Measurements from ENCODE around the gene GPR22.

Gene GPR22

GRCh38 chr7:107482571-107482970 lies 12.7 kb downstream of the GPR22 start:
- H3K27me3 Mint-ChIP-seq (ENCODE audit: low read depth) = no peaks in the 10 kb centered on the region
- H3K4me1 Mint-ChIP-seq = no peaks in the 10 kb centered on the region
- H3K9me3 Mint-ChIP-seq = no peaks in the 10 kb centered on the region
- no peak overlapping the region for H3K27ac Mint-ChIP-seq
- TF ChIP-seq CTCF (IDR thresholded peaks at IDR 0.05; ENCODE audit: unreplicated experiment in 3 of 3) = no peak
- H3K36me3 Mint-ChIP-seq (ENCODE audit: low read depth) = no peaks in the 10 kb centered on the region
- no peak overlapping the region for H3K4me3 Mint-ChIP-seq

GRCh38 chr7:107486041-107486440 lies 16.2 kb downstream of the GPR22 start:
- Mint-ChIP-seq H3K27ac (no peak overlapping the region), H3K27me3 (ENCODE audit: low read depth) (peaks cover 3% of the 10 kb centered on the region), H3K4me3 (no peak overlapping the region), H3K9me3 (no peaks in the 10 kb centered on the region), H3K4me1 (no peaks in the 10 kb centered on the region), H3K36me3 (ENCODE audit: low read depth) (no peaks in the 10 kb centered on the region)
- no peak for TF ChIP-seq CTCF (IDR thresholded peaks at IDR 0.05; ENCODE audit: unreplicated experiment in 3 of 3)

GRCh38 chr7:107492875-107493274 lies 23.0 kb downstream of the GPR22 start:
- H3K27ac Mint-ChIP-seq = no peak overlapping the region
- peaks cover 4% of the 10 kb centered on the region for H3K9me3 Mint-ChIP-seq
- peaks cover 3% of the 10 kb centered on the region for H3K27me3 Mint-ChIP-seq (ENCODE audit: low read depth)
- TF ChIP-seq CTCF (IDR thresholded peaks at IDR 0.05; ENCODE audit: unreplicated experiment in 3 of 3) = no peak
- H3K4me3 Mint-ChIP-seq = no peak overlapping the region
- H3K4me1 Mint-ChIP-seq = peaks cover 10% of the 10 kb centered on the region
- H3K36me3 Mint-ChIP-seq (ENCODE audit: low read depth) = peaks cover 14% of the 10 kb centered on the region

GRCh38 chr7:107494315-107494751 lies 24.5 kb downstream of the GPR22 start:
- Mint-ChIP-seq H3K4me1 (peaks cover 10% of the 10 kb centered on the region), H3K36me3 (ENCODE audit: low read depth) (peaks cover 16% of the 10 kb centered on the region), H3K27me3 (ENCODE audit: low read depth) (peaks cover 3% of the 10 kb centered on the region), H3K9me3 (peaks cover 4% of the 10 kb centered on the region), H3K4me3 (no peak overlapping the region), H3K27ac (no peak overlapping the region)
- no peak for TF ChIP-seq CTCF (IDR thresholded peaks at IDR 0.05; ENCODE audit: unreplicated experiment in 3 of 3)

- no peak overlapping the region for H3K4me3 Mint-ChIP-seq
- no peak for TF ChIP-seq CTCF (IDR thresholded peaks at IDR 0.05; ENCODE audit: unreplicated experiment in 3 of 3)
- H3K9me3 Mint-ChIP-seq = peaks cover 4% of the 10 kb centered on the region
- peaks cover 16% of the 10 kb centered on the region for H3K36me3 Mint-ChIP-seq (ENCODE audit: low read depth)
- H3K27ac Mint-ChIP-seq = no peak overlapping the region
- peaks cover 3% of the 10 kb centered on the region for H3K27me3 Mint-ChIP-seq (ENCODE audit: low read depth)
- H3K4me1 Mint-ChIP-seq = peaks cover 10% of the 10 kb centered on the region
Observed at GRCh38 chr7:107494884-107495283, 25.0 kb downstream of the GPR22 start.

GRCh38 chr7:107495516-107495915 lies 25.7 kb downstream of the GPR22 start:
- peaks cover 10% of the 10 kb centered on the region for H3K4me1 Mint-ChIP-seq
- peaks cover 4% of the 10 kb centered on the region for H3K9me3 Mint-ChIP-seq
- no peaks in the 10 kb centered on the region for H3K27me3 Mint-ChIP-seq (ENCODE audit: low read depth)
- TF ChIP-seq CTCF (IDR thresholded peaks at IDR 0.05; ENCODE audit: unreplicated experiment in 3 of 3) = no peak
- no peak overlapping the region for H3K27ac Mint-ChIP-seq
- H3K4me3 Mint-ChIP-seq = no peak overlapping the region
- peaks cover 16% of the 10 kb centered on the region for H3K36me3 Mint-ChIP-seq (ENCODE audit: low read depth)
